HG03108 (cell line): Measurements from ENCODE around the gene DOCK2.
A peak's percentile ranks its signal among the peaks of the same experiment; 100 is the strongest.
"Not testable (repeated sequence)": the region's sequence is repeated elsewhere in the genome, so short reads cannot be mapped to it uniquely, and the experiment has no call there.

ENCODE experiments used
- ATAC-seq: cut with Tn5 transposase; IDR thresholded peaks from one replicate; pipeline ENCODE4 v1.9.1; 2021; ENCODE audit warnings: moderate library complexity; ENCODE audit not compliant: unreplicated experiment

Gene DOCK2

GRCh38 chr5:169637549-169638121 is 560 bp downstream of the DOCK2 start:
- ATAC-seq = peak; percentile 60

GRCh38 chr5:169641253-169641652 is 4.2 kb downstream of the DOCK2 start:
- ATAC-seq = no peak

GRCh38 chr5:169646856-169647255 is 9.8 kb downstream of the DOCK2 start:
- no peak for ATAC-seq

- ATAC-seq = peak; percentile 57
Measured at GRCh38 chr5:169647566-169647965, 10.5 kb downstream of the DOCK2 start.

GRCh38 chr5:169648725-169649310 is 11.7 kb downstream of the DOCK2 start:
- ATAC-seq = no peak

GRCh38 chr5:169649486-169649885 is 12.4 kb downstream of the DOCK2 start:
- ATAC-seq = no peak

GRCh38 chr5:169650701-169651331 is 13.7 kb downstream of the DOCK2 start:
- peak; percentile 43 for ATAC-seq

GRCh38 chr5:169651526-169651925 is 14.5 kb downstream of the DOCK2 start:
- ATAC-seq = no peak

GRCh38 chr5:169652057-169652456 is 15.0 kb downstream of the DOCK2 start:
- no peak for ATAC-seq

- no peak for ATAC-seq
Measured at GRCh38 chr5:169653091-169653490, 16.0 kb downstream of the DOCK2 start.

GRCh38 chr5:169655353-169655752 is 18.3 kb downstream of the DOCK2 start:
- no peak for ATAC-seq

- ATAC-seq = peak; percentile 70
Measured at GRCh38 chr5:169656125-169656901, 19.2 kb downstream of the DOCK2 start.

GRCh38 chr5:169657127-169657526 is 20.1 kb downstream of the DOCK2 start:
- ATAC-seq = no peak

- not testable (repeated sequence) for ATAC-seq
Measured at GRCh38 chr5:169662451-169662850, 25.4 kb downstream of the DOCK2 start.

- no peak for ATAC-seq
Measured at GRCh38 chr5:169663537-169663936, 26.5 kb downstream of the DOCK2 start.

GRCh38 chr5:169666365-169666764 is 29.3 kb downstream of the DOCK2 start:
- no peak for ATAC-seq

- no peak for ATAC-seq
Measured at GRCh38 chr5:169667896-169668674, 31.0 kb downstream of the DOCK2 start.

GRCh38 chr5:169668732-169669131 is 31.7 kb downstream of the DOCK2 start:
- no peak for ATAC-seq

- ATAC-seq = peak; percentile 87
Measured at GRCh38 chr5:169670769-169671525, 33.9 kb downstream of the DOCK2 start.

GRCh38 chr5:169682026-169682425 is 45.0 kb downstream of the DOCK2 start:
- ATAC-seq = no peak
